ENCODE measurements around the gene KCNE4.

The KCNE4 gene

GRCh38 chr2:223041527-223042109 lies 10.4 kb upstream of the KCNE4 start:
- no peak for DNase-seq

DNA sequence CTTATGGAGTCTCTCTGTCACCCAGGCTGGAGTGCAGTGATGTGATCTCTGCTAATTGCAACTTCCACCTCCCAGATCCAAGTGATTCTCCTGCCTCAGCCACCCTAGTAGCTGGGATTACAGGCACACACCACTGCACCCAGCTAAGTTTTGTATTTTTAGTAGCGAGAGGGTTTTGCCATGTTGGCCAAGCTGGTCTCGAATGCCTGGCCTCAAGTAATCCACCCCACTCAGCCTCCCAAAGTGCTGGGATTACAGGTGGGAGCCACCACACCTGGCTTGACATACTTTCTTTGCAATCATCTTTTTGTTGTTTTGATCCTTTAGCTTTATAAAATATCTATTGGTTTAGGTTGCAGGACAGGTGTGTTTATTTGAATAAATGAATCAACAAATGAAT lies 9.7 kb upstream of the KCNE4 start:
- no peak for DNase-seq

DNA sequence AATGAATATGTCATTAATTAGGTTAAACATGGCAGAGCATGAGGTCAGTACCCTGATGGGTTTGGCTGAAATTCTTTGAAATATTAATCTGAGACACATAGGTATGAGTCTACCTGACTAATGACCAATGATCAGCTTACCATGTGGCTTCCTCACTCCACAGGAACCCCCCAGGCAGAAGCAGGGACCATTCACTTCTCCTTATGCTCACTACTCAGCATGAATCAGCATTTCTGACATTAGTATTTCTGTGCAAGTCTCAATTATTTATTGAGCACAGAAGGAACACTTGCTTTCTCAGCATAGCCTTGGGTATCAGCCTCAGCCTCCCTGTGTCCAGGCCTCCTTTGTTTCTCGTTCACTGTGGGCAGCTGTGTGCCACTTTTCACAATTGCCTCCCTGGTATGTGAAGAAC lies 9.3 kb upstream of the KCNE4 start:
- DNase-seq, result no peak

DNA sequence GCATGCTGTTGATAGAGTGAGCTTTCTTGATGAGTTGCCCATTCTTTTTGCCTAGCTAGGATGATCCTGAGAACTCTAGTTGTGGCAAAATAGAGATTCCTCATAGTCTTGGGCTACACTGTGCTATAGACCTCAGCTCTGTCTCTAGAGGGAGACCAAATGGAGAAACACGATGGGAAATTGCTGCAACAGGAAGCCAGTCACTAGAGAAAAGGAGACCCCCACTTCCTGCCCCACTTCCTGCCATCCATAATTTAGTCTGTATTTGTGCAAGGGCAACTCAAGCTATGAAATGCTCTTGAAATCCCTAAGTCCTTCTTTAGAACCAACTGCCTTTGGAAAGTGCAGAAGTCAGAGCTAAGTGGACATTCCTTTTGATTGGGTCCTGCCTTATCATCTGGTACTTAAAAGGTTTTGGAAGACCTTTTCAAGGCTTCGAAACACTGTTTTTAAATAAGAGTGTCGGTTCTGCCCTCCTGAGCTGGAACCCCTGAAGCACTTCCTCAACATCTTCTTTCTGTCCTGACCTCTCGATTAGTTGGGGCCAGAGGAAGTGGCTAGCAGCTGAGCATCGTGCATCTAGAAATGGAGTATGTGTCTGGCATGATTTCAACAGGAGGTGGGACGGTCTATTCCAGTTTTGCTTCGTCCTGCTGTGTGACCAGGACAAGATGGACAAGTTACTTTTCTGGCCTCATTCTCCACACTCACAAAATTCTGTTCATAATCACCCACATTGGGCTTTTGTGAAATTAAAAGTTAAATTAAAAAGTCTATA lies 8.6 kb upstream of the KCNE4 start:
- no peak for DNase-seq

GRCh38 chr2:223044092-223044836 lies 7.7 kb upstream of the KCNE4 start:
- no peak for DNase-seq

GRCh38 chr2:223044916-223045700 lies 6.9 kb upstream of the KCNE4 start:
- no peak for DNase-seq

DNA sequence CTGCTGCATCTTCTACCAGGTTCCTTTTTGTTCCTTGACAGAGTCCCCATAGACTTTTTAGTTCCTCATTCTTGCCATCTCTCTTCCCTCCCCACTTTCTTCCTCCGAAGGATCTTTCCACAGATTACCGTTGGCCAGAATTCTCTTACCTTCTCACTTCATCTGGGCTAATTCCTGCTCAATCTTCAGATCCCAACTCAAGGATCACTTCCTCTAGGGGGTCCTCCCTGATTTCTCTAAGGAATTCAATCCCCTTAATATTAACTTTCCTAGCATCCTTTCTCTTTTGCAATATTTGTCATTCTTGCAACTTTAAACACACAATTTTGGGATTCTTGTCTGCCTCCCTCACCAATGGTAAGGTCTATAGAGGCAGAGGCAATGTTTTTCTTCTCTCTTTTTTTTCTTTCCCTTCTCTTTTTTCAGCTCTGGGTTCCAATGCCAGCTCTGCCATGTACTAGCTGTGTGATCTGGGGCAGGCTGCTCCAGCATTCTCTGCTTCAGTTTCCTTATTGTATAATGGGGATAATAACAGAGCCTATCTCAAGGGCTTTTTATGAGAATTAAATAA lies 5.4 kb upstream of the KCNE4 start:
- no peak for DNase-seq

- DNase-seq, result no peak
Observed at GRCh38 chr2:223047260-223047761, 4.7 kb upstream of the KCNE4 start.

GRCh38 chr2:223048519-223048918 lies 3.5 kb upstream of the KCNE4 start:
- no peak for DNase-seq

DNA sequence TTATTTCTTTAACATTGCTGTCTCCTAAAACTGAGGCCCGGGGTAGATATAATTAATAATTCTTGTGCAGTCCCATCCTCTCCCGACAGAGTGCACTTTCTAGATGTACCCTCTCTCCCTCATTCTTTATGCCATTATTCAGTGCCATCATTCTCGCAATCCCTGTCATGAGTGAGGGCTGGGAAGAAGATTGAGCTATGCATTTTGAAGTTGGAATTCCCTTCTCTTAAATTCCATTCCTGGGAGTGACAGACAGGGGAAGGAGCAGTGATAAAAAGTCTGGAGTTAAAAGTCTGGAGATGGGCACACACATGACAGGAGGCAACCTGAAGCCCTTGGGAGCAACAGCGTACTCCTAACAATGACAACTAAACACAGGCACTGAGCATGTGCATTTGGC lies 2.6 kb upstream of the KCNE4 start:
- DNase-seq, result no peak

DNA sequence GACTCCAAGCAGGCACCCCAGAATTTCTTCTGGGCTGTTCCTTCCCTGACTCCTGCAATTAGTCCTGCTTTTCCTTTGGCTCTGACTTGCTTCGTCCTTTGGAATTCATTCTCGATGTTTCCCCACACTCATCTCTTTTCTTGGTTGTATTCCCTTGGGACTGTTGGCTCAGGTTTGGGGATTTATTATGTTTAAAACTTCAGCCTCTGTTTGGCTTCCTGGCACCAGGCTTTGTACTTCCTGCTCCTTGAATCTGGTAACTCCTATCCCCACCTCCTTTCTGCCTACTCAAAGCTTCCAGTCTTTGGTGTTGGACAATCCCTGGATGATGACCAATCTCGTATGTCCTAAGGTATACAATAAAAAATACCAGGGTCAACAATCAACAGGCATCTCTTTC lies 1.8 kb upstream of the KCNE4 start:
- no peak for DNase-seq

GRCh38 chr2:223050900-223051504 lies 988 bp upstream of the KCNE4 start:
- no peak for DNase-seq

- DNase-seq, result no peak
Observed at GRCh38 chr2:223052548-223053483, 826 bp downstream of the KCNE4 start.

DNA sequence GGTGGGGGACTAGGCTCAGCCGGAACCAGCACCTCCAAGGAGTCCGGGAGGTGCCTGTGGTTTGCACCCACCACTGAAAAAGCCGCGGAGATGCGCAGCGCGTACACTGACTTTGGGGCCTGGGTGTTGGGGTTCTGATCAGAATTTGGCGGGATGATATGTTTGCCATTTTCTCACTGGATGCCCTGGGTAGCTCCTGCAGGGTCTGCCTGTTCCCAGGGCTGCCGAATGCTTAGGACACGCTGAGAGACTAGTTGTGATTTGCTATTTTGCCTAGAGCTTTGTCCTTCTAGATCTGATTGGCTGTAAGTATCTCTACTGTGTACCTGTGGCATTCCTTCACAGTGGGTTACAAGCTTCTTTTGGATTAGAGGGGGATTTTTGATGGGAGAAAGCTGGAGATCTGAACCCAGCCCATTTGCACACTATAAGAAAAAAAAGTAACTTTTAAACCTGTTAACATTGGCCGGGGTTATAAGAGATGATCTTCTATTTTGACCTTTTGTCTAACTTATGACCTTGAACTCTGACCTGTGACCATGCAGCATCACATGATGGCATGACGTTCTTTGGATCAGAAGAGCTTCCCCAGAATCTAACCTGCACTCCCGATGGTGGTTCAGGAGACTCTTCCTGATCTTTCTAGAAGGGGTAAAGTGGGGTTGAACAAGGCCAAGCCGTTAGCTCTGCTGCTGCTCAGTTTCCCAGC lies 1.6 kb downstream of the KCNE4 start:
- no peak for DNase-seq

GRCh38 chr2:223054193-223054781 lies 2.3 kb downstream of the KCNE4 start:
- DNase-seq, result no peak

DNA sequence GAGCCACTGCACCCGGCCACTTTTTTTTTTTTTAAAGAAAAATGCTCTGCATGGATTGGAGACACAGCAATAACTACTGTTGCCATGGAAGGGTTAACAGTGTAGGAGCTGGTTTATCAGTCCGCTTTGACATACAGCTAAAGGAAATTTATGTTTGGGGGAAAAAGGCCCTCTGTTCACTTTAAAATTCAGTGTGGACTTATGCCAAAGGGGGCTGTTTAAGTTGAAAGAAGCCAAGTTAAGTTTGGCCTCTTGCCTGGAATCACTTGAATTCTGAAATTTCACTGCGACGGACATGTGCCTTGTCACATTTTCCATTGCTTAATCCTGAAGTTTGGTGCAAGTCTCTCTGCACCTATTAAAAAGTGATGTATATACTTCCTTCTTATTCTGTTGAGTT lies 3.1 kb downstream of the KCNE4 start:
- no peak for DNase-seq

DNA sequence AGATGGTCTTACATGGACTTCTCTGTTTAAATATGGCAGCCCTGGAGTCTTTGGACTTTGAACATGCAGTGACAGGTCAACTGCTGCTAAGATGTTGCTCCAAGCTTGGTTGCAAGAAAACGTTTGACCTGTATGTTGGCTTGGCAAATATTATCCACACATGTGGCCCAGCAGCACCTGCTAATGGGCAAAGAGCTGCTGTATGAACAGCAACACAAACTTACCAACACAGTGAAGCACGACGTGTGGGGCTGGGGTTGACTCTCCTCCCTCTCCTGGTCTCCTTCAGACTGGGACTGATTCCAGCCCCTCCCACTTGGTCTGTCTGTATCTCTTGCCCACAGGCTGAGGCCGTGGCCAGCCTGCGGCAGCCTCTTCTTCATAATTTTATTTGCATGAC lies 3.8 kb downstream of the KCNE4 start:
- DNase-seq, result no peak

GRCh38 chr2:223056701-223057418 lies 4.9 kb downstream of the KCNE4 start:
- DNase-seq, result no peak

DNA sequence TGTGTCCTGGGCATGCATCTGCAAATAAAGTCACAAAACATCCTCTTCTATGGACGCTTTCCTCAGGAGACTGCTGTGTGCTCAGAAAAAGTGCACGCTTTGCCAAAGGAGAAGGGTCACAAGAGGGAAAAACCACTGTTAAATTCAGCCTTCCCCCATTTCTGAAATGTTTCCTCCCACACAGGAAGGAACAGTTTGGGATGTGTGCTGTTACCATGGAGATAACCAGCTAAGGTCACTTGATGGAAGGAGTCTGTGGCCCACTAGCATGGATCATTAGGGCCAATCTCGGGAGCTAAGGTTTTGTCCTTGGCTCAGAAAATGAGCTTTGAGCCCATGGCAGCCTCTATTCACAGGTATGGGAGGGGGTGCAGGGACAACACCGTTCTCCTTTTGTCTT lies 5.6 kb downstream of the KCNE4 start:
- DNase-seq, result no peak
